Body of pancreas (tissue), 4 donors: ENCODE results near the gene TTC13.

Source experiments
- CTCF ChIP-seq, 7 experiments: fragments of 450-650 bp in 4 of 7; fragments of 200-600 bp in 3 of 7; sonication (generic) in 3 of 7; IDR thresholded peaks; one replicate each; pipeline ENCODE4 v1.5.1; 2016 to 2019; ENCODE audit warnings: antibody characterized with exemption in 7 of 7
- POLR2A ChIP-seq, 3 donors: fragments of 450-650 bp; IDR thresholded peaks; one replicate each; pipeline ENCODE4 v1.6.1; 2016; ENCODE audit warnings: antibody characterized with exemption in 3 of 3, mild to moderate bottlenecking in 2 of 3

DNA sequence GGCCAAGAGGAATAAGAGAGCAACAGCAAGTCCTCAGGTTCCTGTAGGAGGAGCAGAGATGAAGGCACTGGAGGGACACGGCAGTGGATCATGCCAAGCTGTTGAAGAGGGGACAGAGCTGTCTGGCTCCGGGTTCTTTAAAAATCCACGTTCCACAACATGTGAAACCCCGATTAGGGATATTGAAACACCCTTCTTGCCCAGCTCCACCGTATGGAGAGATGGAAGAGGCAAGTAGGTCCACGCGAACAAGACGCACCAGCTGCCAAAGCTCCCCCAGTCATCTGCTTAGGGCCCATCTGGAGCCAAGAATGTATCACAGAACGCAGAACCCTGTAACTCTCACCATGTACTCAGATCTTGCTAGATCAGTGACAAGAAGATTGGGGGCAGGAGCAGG, 114.2 kb downstream of the TTC13 start:
- no peak for TF ChIP-seq CTCF (IDR thresholded peaks at IDR 0.05)
- no peak for TF ChIP-seq POLR2A (IDR thresholded peaks at IDR 0.05)
